Measurements from ENCODE around the gene RFNG.

DNA sequence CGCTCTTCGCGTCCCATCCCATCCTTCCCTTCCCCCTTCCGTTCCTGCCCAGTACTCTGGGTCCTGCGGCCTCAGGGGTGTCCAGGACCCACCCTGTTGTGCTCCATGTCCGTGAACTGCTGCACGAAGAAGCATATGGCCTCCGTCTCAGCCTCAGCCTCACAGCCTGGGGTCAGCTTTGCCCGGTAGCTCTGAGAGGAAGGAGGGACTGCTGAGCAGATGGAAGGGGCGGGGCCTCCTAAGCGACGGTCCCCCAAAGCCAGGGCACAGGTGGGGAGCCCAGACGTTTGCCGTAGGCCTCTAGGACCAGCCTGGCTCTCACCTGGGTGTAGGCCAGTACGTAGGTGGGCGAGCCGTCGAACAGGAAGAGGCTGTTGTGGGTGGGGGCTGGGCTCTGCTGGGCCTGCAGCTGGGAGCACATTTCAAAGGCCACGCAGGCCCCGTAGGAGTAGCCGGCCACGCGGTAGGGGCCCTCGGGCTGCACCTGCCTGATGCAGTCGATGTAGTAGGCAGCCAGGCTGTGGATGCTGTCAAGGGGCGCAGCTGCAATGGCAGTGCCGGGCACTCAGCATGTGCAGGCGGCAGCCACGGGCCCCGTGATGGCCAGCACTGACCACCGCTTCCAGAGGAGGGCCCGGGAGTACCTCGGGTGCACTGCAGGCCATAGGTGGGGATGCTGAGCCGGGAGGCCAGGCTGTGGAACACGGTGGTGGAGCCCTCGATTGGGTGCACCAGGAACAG, 28.6 kb upstream of the RFNG start:
- TF ChIP-seq, protein P1, sequence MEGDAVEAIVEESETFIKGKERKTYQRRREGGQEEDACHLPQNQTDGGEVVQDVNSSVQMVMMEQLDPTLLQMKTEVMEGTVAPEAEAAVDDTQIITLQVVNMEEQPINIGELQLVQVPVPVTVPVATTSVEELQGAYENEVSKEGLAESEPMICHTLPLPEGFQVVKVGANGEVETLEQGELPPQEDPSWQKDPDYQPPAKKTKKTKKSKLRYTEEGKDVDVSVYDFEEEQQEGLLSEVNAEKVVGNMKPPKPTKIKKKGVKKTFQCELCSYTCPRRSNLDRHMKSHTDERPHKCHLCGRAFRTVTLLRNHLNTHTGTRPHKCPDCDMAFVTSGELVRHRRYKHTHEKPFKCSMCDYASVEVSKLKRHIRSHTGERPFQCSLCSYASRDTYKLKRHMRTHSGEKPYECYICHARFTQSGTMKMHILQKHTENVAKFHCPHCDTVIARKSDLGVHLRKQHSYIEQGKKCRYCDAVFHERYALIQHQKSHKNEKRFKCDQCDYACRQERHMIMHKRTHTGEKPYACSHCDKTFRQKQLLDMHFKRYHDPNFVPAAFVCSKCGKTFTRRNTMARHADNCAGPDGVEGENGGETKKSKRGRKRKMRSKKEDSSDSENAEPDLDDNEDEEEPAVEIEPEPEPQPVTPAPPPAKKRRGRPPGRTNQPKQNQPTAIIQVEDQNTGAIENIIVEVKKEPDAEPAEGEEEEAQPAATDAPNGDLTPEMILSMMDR (conservative IDR thresholded peaks at IDR 0.05), result no peak
- no peak for TF ChIP-seq EZH2 (IDR thresholded peaks at IDR 0.05; ENCODE audit: low read depth)

Measured in PC-9 (cell line).